Urinary bladder (tissue), 4 donors: Measurements from ENCODE around the gene AKR1B15. TPM values are rescaled to one million over a fixed set of nuclear protein-coding genes. Genes with fewer than 3 reads are reported as not detected.

Experiments
- DNase-seq: peaks from one replicate; pipeline ENCODE4 v3.0.0-alpha.2; 2015; ENCODE audit errors: extremely low spot score
- H3K27ac ChIP-seq: one replicate; pipeline ENCODE4 v1.5.1; 2013; ENCODE audit warnings: low read depth, mild to moderate bottlenecking, moderate library complexity
- H3K36me3 ChIP-seq: one replicate; pipeline ENCODE4 v1.6.1; 2013; ENCODE audit warnings: mild to moderate bottlenecking, moderate library complexity; ENCODE audit not compliant: insufficient read depth
- H3K4me1 ChIP-seq: one replicate; pipeline ENCODE4 v1.6.1; 2013; ENCODE audit warnings: mild to moderate bottlenecking, moderate library complexity; ENCODE audit not compliant: insufficient read depth
- H3K4me3 ChIP-seq: one replicate; pipeline ENCODE4 v1.5.1; 2013; ENCODE audit warnings: low read depth, low read length
- WGBS: extraction: QIAGEN DNeasy Blood & Tissue Kit; methylation state at CpG from one replicate; pipeline ENCODE4 v1.1.7; 2013; 5-methylcytosine and 5-hydroxymethylcytosine counted together
- polyA plus RNA-seq: library from polyadenylated mRNA; stranded (reverse); fragments of 200-250 nt; gene quantifications from one replicate; pipeline ENCODE4 v1.2.3, GENCODE V29; 2013
- total RNA-seq: library from RNA; depleted of rRNA; stranded (reverse); fragments of >200 nt; gene quantifications from one replicate; pipeline ENCODE4 v1.2.3, GENCODE V29; 2014
- donor health status: healthy with polysubstance abuse.
- donor health status: healthy.

Gene AKR1B15
- total and polyA plus RNA-seq, 2 donors: 0.86 TPM; not detected in 1

GRCh38 chr7:134622303-134622995, 73.5 kb downstream of the AKR1B15 start:
- Histone ChIP-seq H3K36me3 (no peaks in the 10 kb centered on the region), H3K4me1 (no peaks in the 10 kb centered on the region), H3K4me3 (no peak overlapping the region), H3K27ac (no peak overlapping the region)
- no peak for DNase-seq
- 81% methylated on average over 7 of the region's 7 CpGs for WGBS

GRCh38 chr7:134623193-134623592, 74.3 kb downstream of the AKR1B15 start:
- DNase-seq: no peak
- H3K4me3 ChIP-seq: no peak overlapping the region
- H3K36me3 ChIP-seq: no peaks in the 10 kb centered on the region
- H3K27ac ChIP-seq: no peak overlapping the region
- 67% methylated on average over 2 of the region's 2 CpGs for WGBS
- no peaks in the 10 kb centered on the region for H3K4me1 ChIP-seq

- WGBS: 49% methylated on average over 3 of the region's 3 CpGs
- Histone ChIP-seq H3K4me1 (no peaks in the 10 kb centered on the region), H3K4me3 (no peak overlapping the region), H3K27ac (no peak overlapping the region), H3K36me3 (no peaks in the 10 kb centered on the region)
- no peak for DNase-seq
These were observed 76.6 kb downstream of the AKR1B15 start for GRCh38 chr7:134625550-134625949.

GRCh38 chr7:134627109-134627774, 78.3 kb downstream of the AKR1B15 start:
- Histone ChIP-seq H3K4me1 (no peaks in the 10 kb centered on the region), H3K36me3 (no peaks in the 10 kb centered on the region), H3K27ac (no peak overlapping the region), H3K4me3 (no peak overlapping the region)
- DNase-seq: no peak
- 89% methylated on average over 2 of the region's 2 CpGs for WGBS

GRCh38 chr7:134627775-134628153, 78.9 kb downstream of the AKR1B15 start:
- Histone ChIP-seq H3K27ac (no peak overlapping the region), H3K36me3 (no peaks in the 10 kb centered on the region), H3K4me3 (no peak overlapping the region), H3K4me1 (no peaks in the 10 kb centered on the region)
- no peak for DNase-seq
- WGBS: 0% methylated on average over 1 of the region's 1 CpG

GRCh38 chr7:134629445-134629844, 80.5 kb downstream of the AKR1B15 start:
- Histone ChIP-seq H3K36me3 (no peaks in the 10 kb centered on the region), H3K27ac (no peak overlapping the region), H3K4me3 (no peak overlapping the region), H3K4me1 (no peaks in the 10 kb centered on the region)
- DNase-seq: no peak

Other genes starting within 250 kb of the AKR1B15 start
- 16.6 TPM for gene SLC35B4, start 232.2 kb upstream of the AKR1B15 start, total RNA-seq
- gene SLC35B4, start 232.2 kb upstream of the AKR1B15 start, polyA plus RNA-seq: 6.1 TPM
- 41.7 TPM for gene AKR1B1, start 90.0 kb upstream of the AKR1B15 start, total RNA-seq
- gene AKR1B1, start 90.0 kb upstream of the AKR1B15 start, polyA plus RNA-seq: 109 TPM
- 0.42 TPM for gene AKR1B10, start 21.5 kb upstream of the AKR1B15 start, total RNA-seq
- 48.9 TPM for gene AKR1B10, start 21.5 kb upstream of the AKR1B15 start, polyA plus RNA-seq
- gene BPGM, start 97.7 kb downstream of the AKR1B15 start, total RNA-seq: 31.9 TPM
- gene BPGM, start 97.7 kb downstream of the AKR1B15 start, polyA plus RNA-seq: 19.2 TPM
- 616 TPM for gene CALD1, start 230.5 kb downstream of the AKR1B15 start, total RNA-seq
- gene CALD1, start 230.5 kb downstream of the AKR1B15 start, polyA plus RNA-seq: 1,279 TPM